CD14-positive monocyte (primary cell): ENCODE data around the gene PTP4A1. TPM values are rescaled to one million over a fixed set of nuclear protein-coding genes. Genes with fewer than 3 reads are reported as not detected.

Experiments used
- DNase-seq, 3 donors: peaks; one replicate each; pipeline ENCODE4 v3.0.0-alpha.2; 2011 to 2022
- H2AFZ ChIP-seq: 2 replicates; pipeline ENCODE4 v1.6.0; 2012; ENCODE audit warnings: mild to moderate bottlenecking, low read depth, low read length, inconsistent platforms; ENCODE audit not compliant: insufficient read depth, poor library complexity, severe bottlenecking
- H3K27ac ChIP-seq, 2 donors: 1 replicate in 1 of 2; 2 replicates in 1 of 2; pipeline ENCODE4 v1.5.1; 2012 to 2013; ENCODE audit warnings: low read length in 2 of 2, control low read depth in 1 of 2, inconsistent platforms in 1 of 2, low read depth in 1 of 2, mild to moderate bottlenecking in 1 of 2
- H3K27me3 ChIP-seq, 2 donors: one replicate each; pipeline versions ENCODE4 v1.6.0 to v1.6.1; 2011 to 2013; ENCODE audit warnings: low read length in 2 of 2; ENCODE audit not compliant: control insufficient read depth in 2 of 2, insufficient read depth in 2 of 2
- H3K36me3 ChIP-seq, 2 donors: replicated peaks in 1 of 2; 1 replicate in 1 of 2; 2 replicates in 1 of 2; pipeline versions ENCODE4 v1.5.1 to v1.6.1; 2012 to 2013; ENCODE audit warnings: low read length in 2 of 2, control low read depth in 1 of 2, inconsistent platforms in 1 of 2, mild to moderate bottlenecking in 1 of 2; ENCODE audit not compliant: insufficient read depth in 2 of 2, control insufficient read depth in 1 of 2
- H3K4me1 ChIP-seq, 2 donors: 1 replicate in 1 of 2; 2 replicates in 1 of 2; pipeline versions ENCODE4 v1.5.1 to v1.6.1; 2012 to 2013; ENCODE audit warnings: low read length in 2 of 2, control low read depth in 1 of 2, inconsistent platforms in 1 of 2, mild to moderate bottlenecking in 1 of 2, moderate library complexity in 1 of 2; ENCODE audit not compliant: insufficient read depth in 2 of 2, control insufficient read depth in 1 of 2
- H3K4me2 ChIP-seq: replicated peaks from 2 replicates; pipeline ENCODE3; 2012; ENCODE audit warnings: low read length, moderate library complexity, mild to moderate bottlenecking; ENCODE audit not compliant: poor library complexity, severe bottlenecking; ENCODE audit errors: extremely low read depth
- H3K4me3 ChIP-seq, 3 experiments: fragments of 200-600 bp in 1 of 3; sonication (generic) in 1 of 3; replicated peaks in 1 of 3; 1 replicate in 2 of 3; 2 replicates in 1 of 3; pipeline ENCODE4 v1.5.1; 2011 to 2013; ENCODE audit warnings: low read length in 3 of 3, mild to moderate bottlenecking in 3 of 3, control low read depth in 2 of 3, low read depth in 2 of 3, inconsistent platforms in 1 of 3, moderate library complexity in 1 of 3
- H3K79me2 ChIP-seq: 2 replicates; pipeline ENCODE4 v1.6.0; 2012; ENCODE audit warnings: mild to moderate bottlenecking, control low read depth, inconsistent platforms, low read length, moderate library complexity; ENCODE audit not compliant: insufficient read depth
- H3K9ac ChIP-seq: 2 replicates; pipeline ENCODE4 v1.6.0; 2017; ENCODE audit warnings: low read length, mild to moderate bottlenecking; ENCODE audit not compliant: insufficient read depth, poor library complexity, severe bottlenecking
- H3K9me3 ChIP-seq, 2 donors: replicated peaks in 1 of 2; 1 replicate in 1 of 2; 2 replicates in 1 of 2; pipeline versions ENCODE4 v1.5.1 to v1.6.1; 2012 to 2013; ENCODE audit warnings: low read length in 2 of 2, control low read depth in 1 of 2; ENCODE audit not compliant: control insufficient read depth in 1 of 2, insufficient read depth in 1 of 2
- H4K20me1 ChIP-seq: 2 replicates; pipeline ENCODE4 v1.6.0; 2012; ENCODE audit warnings: mild to moderate bottlenecking, low read length, control low read depth, moderate library complexity; ENCODE audit not compliant: insufficient read depth
- H3K27ac Mint-ChIP-seq, 7 donors: one replicate each; pipeline ENCODE4 v1.8.0; 2020; ENCODE audit warnings: mild to moderate bottlenecking in 7 of 7, mixed read lengths in 7 of 7, moderate library complexity in 6 of 7, inconsistent platforms in 2 of 7
- H3K27me3 Mint-ChIP-seq, 3 donors: one replicate each; pipeline ENCODE4 v1.8.0; 2021 to 2022; ENCODE audit warnings: low read depth in 3 of 3, mild to moderate bottlenecking in 3 of 3, mixed read lengths in 3 of 3, moderate library complexity in 3 of 3, inconsistent platforms in 1 of 3
- H3K36me3 Mint-ChIP-seq, 2 donors: one replicate each; pipeline ENCODE4 v1.8.0; 2020; ENCODE audit warnings: mixed read lengths in 2 of 2, inconsistent platforms in 1 of 2, mild to moderate bottlenecking in 1 of 2
- H3K4me1 Mint-ChIP-seq: one replicate; pipeline ENCODE4 v1.8.0; 2020; ENCODE audit warnings: mild to moderate bottlenecking, mixed read lengths
- H3K4me3 Mint-ChIP-seq, 2 donors: one replicate each; pipeline ENCODE4 v1.8.0; 2020; ENCODE audit warnings: mild to moderate bottlenecking in 2 of 2, mixed read lengths in 2 of 2, moderate library complexity in 1 of 2
- H3K9me3 Mint-ChIP-seq, 7 donors: one replicate each; pipeline ENCODE4 v1.8.0; 2020 to 2022; ENCODE audit warnings: mixed read lengths in 7 of 7, mild to moderate bottlenecking in 6 of 7, moderate library complexity in 6 of 7, inconsistent platforms in 2 of 7
- CTCF ChIP-seq: fragments of 200-600 bp; IDR thresholded peaks from one replicate; pipeline ENCODE4 v1.8.0; 2022; ENCODE audit warnings: antibody characterized with exemption, mild to moderate bottlenecking
- WGBS: methylation state at CpG from one replicate; pipeline ENCODE4 v1.1.5; 2013; ENCODE audit warnings: missing lambda C conversion rate; ENCODE audit not compliant: insufficient coverage; 5-methylcytosine and 5-hydroxymethylcytosine counted together
- intact Hi-C, 2 donors: fragments of 100-400 bp; cut with micrococcal nuclease; formaldehyde crosslinking; loops; one replicate each; pipeline versions ENCODE4 v1.15.0 to v1.15.1; 2023
- polyA plus RNA-seq, 3 donors: library from polyadenylated mRNA; depleted of rRNA in 1 of 3; unstranded in 2 of 3; stranded (reverse) in 1 of 3; fragments of 300-500 nt in 2 of 3; fragments of >200 nt in 1 of 3; fragmentation: Illumina TruSeq in 2 of 3; gene quantifications; 1 replicate in 2 of 3; 2 replicates in 1 of 3; pipeline ENCODE4 v1.2.3, GENCODE V29; 2012 to 2021

PTP4A1 gene
- polyA plus RNA-seq, 3 donors = 73.4 to 106 (median 96.1) TPM

DNA sequence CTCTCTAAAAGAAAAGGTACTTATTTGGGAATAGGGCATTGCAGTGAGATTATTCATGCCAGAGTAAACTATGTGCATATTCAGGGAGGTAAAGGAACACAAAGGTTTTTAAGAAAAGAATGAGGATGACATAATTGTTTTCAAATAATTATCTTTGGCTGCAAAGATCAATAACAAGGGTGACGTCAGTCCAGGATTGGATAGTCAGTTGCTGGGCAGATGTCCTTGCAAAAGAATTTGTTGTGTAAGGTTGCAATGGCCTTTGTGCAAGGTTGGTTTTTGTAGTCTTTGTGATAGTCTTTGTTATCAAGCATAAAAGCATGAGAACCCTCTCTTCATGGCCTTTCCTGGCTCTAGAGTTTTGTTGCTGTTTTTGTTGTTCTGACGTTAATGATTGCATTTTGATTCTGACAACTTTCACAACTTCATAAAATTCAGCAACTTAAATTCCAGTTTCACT, 17.7 kb downstream of the PTP4A1 start:
- H4K20me1 ChIP-seq = no peaks in the 10 kb centered on the region
- H3K4me3 Mint-ChIP-seq = no peak overlapping the region
- TF ChIP-seq CTCF = no peak
- no peaks in the 10 kb centered on the region for H3K4me1 ChIP-seq
- H3K9ac ChIP-seq = no peak overlapping the region
- no peak overlapping the region for H3K4me2 ChIP-seq
- H3K27me3 ChIP-seq = no peaks in the 10 kb centered on the region
- H3K9me3 Mint-ChIP-seq = no peaks in the 10 kb centered on the region
- no peaks in the 10 kb centered on the region for H3K9me3 ChIP-seq
- H3K27me3 Mint-ChIP-seq = peaks cover 2 to 5% (median 3%) of the 10 kb centered on the region in 3 donors
- 100% methylated on average over 1 of the region's 2 CpGs for WGBS
- no peaks in the 10 kb centered on the region for H3K36me3 Mint-ChIP-seq
- H3K4me1 Mint-ChIP-seq = no peaks in the 10 kb centered on the region
- intact Hi-C loops = loop anchor here in 1 of 2 donors (10.0 kb wide), 1 partner anchor 95 kb away; no protein-coding TSS in a partner anchor
- H3K4me3 ChIP-seq = no peak overlapping the region
- H3K36me3 ChIP-seq = no peaks in the 10 kb centered on the region
- no peak overlapping the region for H3K27ac Mint-ChIP-seq
- no peak overlapping the region for H2AFZ ChIP-seq
- no peak overlapping the region for H3K27ac ChIP-seq
- H3K79me2 ChIP-seq = no peaks in the 10 kb centered on the region
- no peak for DNase-seq

- no peak for DNase-seq
- Histone ChIP-seq H3K36me3 (no peaks in the 10 kb centered on the region), H2AFZ (no peak overlapping the region), H3K9me3 (no peaks in the 10 kb centered on the region), H3K27ac (no peak overlapping the region), H3K4me2 (no peak overlapping the region), H3K79me2 (no peaks in the 10 kb centered on the region), H3K4me3 (no peak overlapping the region), H4K20me1 (no peaks in the 10 kb centered on the region), H3K4me1 (peaks cover 2 to 3% of the 10 kb centered on the region in 2 donors), H3K27me3 (peaks cover 0 to 1% of the 10 kb centered on the region in 2 donors), H3K9ac (no peak overlapping the region)
- intact Hi-C loops = loop anchor here in 1 of 2 donors (10.0 kb wide), 1 partner anchor 92 kb away; no protein-coding TSS in a partner anchor
- TF ChIP-seq CTCF = no peak
- WGBS = 97% methylated on average over 5 of the region's 7 CpGs
- peaks cover 2% of the 10 kb centered on the region for H3K4me1 Mint-ChIP-seq
- H3K36me3 Mint-ChIP-seq = no peaks in the 10 kb centered on the region
- H3K27ac Mint-ChIP-seq = peak overlapping the region in 1 of 7 donors; percentile 50
- H3K4me3 Mint-ChIP-seq = no peak overlapping the region
- no peaks in the 10 kb centered on the region for H3K9me3 Mint-ChIP-seq
- H3K27me3 Mint-ChIP-seq = peaks cover 0 to 5% (median 3%) of the 10 kb centered on the region in 3 donors
Observed at GRCh38 chr6:63592886-63593285, 20.6 kb downstream of the PTP4A1 start.
